ENCODE data around the gene ARID4B.
"Not testable (repeated sequence)": the region's sequence is repeated elsewhere in the genome, so short reads cannot be mapped to it uniquely, and the experiment has no call there.

The ARID4B gene

GRCh38 chr1:235313262-235313661 is 14.7 kb downstream of the ARID4B start:
- TF ChIP-seq CTCF (IDR thresholded peaks at IDR 0.05; ENCODE audit: control insufficient read depth, insufficient read depth, low read depth, low read length, missing control alignments): no peak
- no peak overlapping the region for H3K4me3 ChIP-seq (ENCODE audit: control insufficient read depth, low read depth, low read length)
- no peak for DNase-seq (ENCODE audit: low read depth)

GRCh38 chr1:235309206-235309605 is 18.8 kb downstream of the ARID4B start:
- not testable (repeated sequence) for H3K4me3 ChIP-seq (ENCODE audit: control insufficient read depth, low read depth, low read length); DNase-seq (ENCODE audit: low read depth)

- no peak for DNase-seq (ENCODE audit: low read depth)
- no peak overlapping the region for H3K4me3 ChIP-seq (ENCODE audit: control insufficient read depth, low read depth, low read length)
- no peak for TF ChIP-seq CTCF (IDR thresholded peaks at IDR 0.05; ENCODE audit: control insufficient read depth, insufficient read depth, low read depth, low read length, missing control alignments)
Observed at GRCh38 chr1:235307158-235308124, 20.5 kb downstream of the ARID4B start.

- H3K4me3 ChIP-seq (ENCODE audit: control insufficient read depth, low read depth, low read length): no peak overlapping the region
- TF ChIP-seq CTCF (IDR thresholded peaks at IDR 0.05; ENCODE audit: control insufficient read depth, insufficient read depth, low read depth, low read length, missing control alignments): no peak
- no peak for DNase-seq (ENCODE audit: low read depth)
Observed at GRCh38 chr1:235304549-235305451, 23.2 kb downstream of the ARID4B start.

GRCh38 chr1:235302143-235302542 is 25.8 kb downstream of the ARID4B start:
- H3K4me3 ChIP-seq (ENCODE audit: control insufficient read depth, low read depth, low read length): no peak overlapping the region
- no peak for DNase-seq (ENCODE audit: low read depth)
- TF ChIP-seq CTCF (IDR thresholded peaks at IDR 0.05; ENCODE audit: control insufficient read depth, insufficient read depth, low read depth, low read length, missing control alignments): no peak

GRCh38 chr1:235299169-235299858 is 28.7 kb downstream of the ARID4B start:
- DNase-seq (ENCODE audit: low read depth): no peak
- H3K4me3 ChIP-seq (ENCODE audit: control insufficient read depth, low read depth, low read length): no peak overlapping the region
- TF ChIP-seq CTCF (IDR thresholded peaks at IDR 0.05; ENCODE audit: control insufficient read depth, insufficient read depth, low read depth, low read length, missing control alignments): no peak
